ENCODE results near the gene SUCO.

- TF ChIP-seq, protein P1, sequence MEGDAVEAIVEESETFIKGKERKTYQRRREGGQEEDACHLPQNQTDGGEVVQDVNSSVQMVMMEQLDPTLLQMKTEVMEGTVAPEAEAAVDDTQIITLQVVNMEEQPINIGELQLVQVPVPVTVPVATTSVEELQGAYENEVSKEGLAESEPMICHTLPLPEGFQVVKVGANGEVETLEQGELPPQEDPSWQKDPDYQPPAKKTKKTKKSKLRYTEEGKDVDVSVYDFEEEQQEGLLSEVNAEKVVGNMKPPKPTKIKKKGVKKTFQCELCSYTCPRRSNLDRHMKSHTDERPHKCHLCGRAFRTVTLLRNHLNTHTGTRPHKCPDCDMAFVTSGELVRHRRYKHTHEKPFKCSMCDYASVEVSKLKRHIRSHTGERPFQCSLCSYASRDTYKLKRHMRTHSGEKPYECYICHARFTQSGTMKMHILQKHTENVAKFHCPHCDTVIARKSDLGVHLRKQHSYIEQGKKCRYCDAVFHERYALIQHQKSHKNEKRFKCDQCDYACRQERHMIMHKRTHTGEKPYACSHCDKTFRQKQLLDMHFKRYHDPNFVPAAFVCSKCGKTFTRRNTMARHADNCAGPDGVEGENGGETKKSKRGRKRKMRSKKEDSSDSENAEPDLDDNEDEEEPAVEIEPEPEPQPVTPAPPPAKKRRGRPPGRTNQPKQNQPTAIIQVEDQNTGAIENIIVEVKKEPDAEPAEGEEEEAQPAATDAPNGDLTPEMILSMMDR (IDR thresholded peaks at IDR 0.05), result no peak
- TF ChIP-seq POLR2A (IDR thresholded peaks at IDR 0.05), result no peak
Observed at GRCh38 chr1:172654535-172654934, 121.6 kb downstream of the SUCO start.
